Keratinocyte (primary cell): ENCODE measurements around the gene ASIC2. TPM values are rescaled to one million over a fixed set of nuclear protein-coding genes. Genes with fewer than 3 reads are reported as not detected.

Experiments used
- DNase-seq: peaks from one replicate; pipeline ENCODE4 v3.0.0-alpha.2; 2011; ENCODE audit warnings: low read depth, missing footprints, low spot score
- FAIRE-seq: peaks from 2 replicates; lab custom pipeline; 2011; peaks lifted over from hg19 to GRCh38; lab: Jason Lieb, UNC
- H2AFZ ChIP-seq: 2 replicates; pipeline ENCODE4 v1.6.0; 2012; ENCODE audit warnings: low read length, control low read depth, inconsistent platforms; ENCODE audit not compliant: control insufficient read depth
- H3K27ac ChIP-seq: 2 replicates; pipeline ENCODE4 v1.5.1; 2011; ENCODE audit warnings: low read length; ENCODE audit not compliant: control insufficient read depth, insufficient read depth
- H3K27me3 ChIP-seq: 3 replicates; pipeline ENCODE4 v1.6.0; 2011; ENCODE audit warnings: low read length; ENCODE audit not compliant: control insufficient read depth, insufficient read depth; ENCODE audit errors: extremely low read depth
- H3K36me3 ChIP-seq, 2 experiments: 2 replicates in 1 of 2; 3 replicates in 1 of 2; pipeline ENCODE4 v1.5.1; 2011; ENCODE audit warnings: low read length in 2 of 2, mild to moderate bottlenecking in 1 of 2; ENCODE audit not compliant: control insufficient read depth in 2 of 2, insufficient read depth in 2 of 2; ENCODE audit errors: extremely low read depth in 1 of 2
- H3K4me1 ChIP-seq: 3 replicates; pipeline ENCODE4 v1.5.1; 2011; ENCODE audit warnings: low read length; ENCODE audit not compliant: control insufficient read depth, insufficient read depth; ENCODE audit errors: extremely low read depth
- H3K4me2 ChIP-seq: 3 replicates; pipeline ENCODE4 v1.6.0; 2011; ENCODE audit warnings: low read depth, low read length; ENCODE audit not compliant: control insufficient read depth, insufficient read depth; ENCODE audit errors: extremely low read depth
- H3K4me3 ChIP-seq, 3 experiments: fragments of 200-600 bp in 1 of 3; sonication (generic) in 1 of 3; 2 replicates in 2 of 3; 3 replicates in 1 of 3; pipeline ENCODE4 v1.5.1; 2011 to 2016; ENCODE audit warnings: low read length in 3 of 3, mild to moderate bottlenecking in 3 of 3, control low read depth in 2 of 3, inconsistent platforms in 1 of 3, low read depth in 1 of 3, mixed read lengths in 1 of 3, mixed run types in 1 of 3, moderate library complexity in 1 of 3; ENCODE audit not compliant: control insufficient read depth in 2 of 3, insufficient read depth in 2 of 3; ENCODE audit errors: extremely low read depth in 1 of 3
- H3K79me2 ChIP-seq: 2 replicates; pipeline ENCODE4 v1.6.0; 2012; ENCODE audit warnings: low read length; ENCODE audit not compliant: control insufficient read depth, insufficient read depth
- H3K9ac ChIP-seq: 3 replicates; pipeline ENCODE4 v1.6.0; 2011; ENCODE audit warnings: low read length; ENCODE audit not compliant: control insufficient read depth, insufficient read depth; ENCODE audit errors: extremely low read depth
- H3K9me1 ChIP-seq: 3 replicates; pipeline ENCODE4 v1.6.0; 2011; ENCODE audit warnings: low read length; ENCODE audit not compliant: control insufficient read depth, insufficient read depth; ENCODE audit errors: extremely low read depth
- H3K9me3 ChIP-seq: 2 replicates; pipeline ENCODE4 v1.5.1; 2012; ENCODE audit warnings: low read depth, low read length; ENCODE audit not compliant: control insufficient read depth
- H4K20me1 ChIP-seq: 3 replicates; pipeline ENCODE4 v1.6.0; 2011; ENCODE audit warnings: low read length; ENCODE audit not compliant: control insufficient read depth, insufficient read depth; ENCODE audit errors: extremely low read depth
- EZH2 ChIP-seq: IDR thresholded peaks from one replicate; pipeline ENCODE4 v1.6.1; 2012; ENCODE audit warnings: inconsistent platforms, mild to moderate bottlenecking, low read length, moderate library complexity
- dilution Hi-C: fragments of 300-500 bp; cut with MboI; formaldehyde crosslinking; loops from one replicate; pipeline ENCODE4 v1.7.0; 2020; ENCODE audit warnings: low sequenced_read_pairs; ENCODE audit not compliant: extremely low pct_ligation_motif_present
- polyA plus RNA-seq, 5 experiments: library from polyadenylated mRNA; depleted of rRNA in 3 of 5; stranded (reverse) in 3 of 5; stranded (forward) in 1 of 5; unstranded in 1 of 5; fragments of >200 nt; gene quantifications; 1 replicate in 1 of 5; 2 replicates in 3 of 5; 3 replicates in 1 of 5; pipeline versions ENCODE4 v1.2.1 to v1.2.3, GENCODE V29; 2011 to 2012; ENCODE audit warnings: missing spikeins in 2 of 5, low read depth in 1 of 5, low replicate concordance in 1 of 5
- TF ChIP-seq, protein P1 (sequence below), 3 experiments: IDR thresholded peaks in 1 of 3; conservative IDR thresholded peaks in 1 of 3; optimal IDR thresholded peaks in 1 of 3; 2 replicates in 2 of 3; 3 replicates in 1 of 3; pipeline versions ENCODE3 to v1.5.1; 2011; ENCODE audit warnings: low read length in 3 of 3, mild to moderate bottlenecking in 3 of 3, moderate library complexity in 2 of 3, control low read depth in 1 of 3, inconsistent platforms in 1 of 3; ENCODE audit not compliant: insufficient read depth in 2 of 3; ENCODE audit errors: extremely low read depth in 1 of 3

The ASIC2 gene
- polyA plus RNA-seq, 1 donor (not counting 4 experiments of a cell fraction or from before 2014, with no cell fraction given): not detected

DNA sequence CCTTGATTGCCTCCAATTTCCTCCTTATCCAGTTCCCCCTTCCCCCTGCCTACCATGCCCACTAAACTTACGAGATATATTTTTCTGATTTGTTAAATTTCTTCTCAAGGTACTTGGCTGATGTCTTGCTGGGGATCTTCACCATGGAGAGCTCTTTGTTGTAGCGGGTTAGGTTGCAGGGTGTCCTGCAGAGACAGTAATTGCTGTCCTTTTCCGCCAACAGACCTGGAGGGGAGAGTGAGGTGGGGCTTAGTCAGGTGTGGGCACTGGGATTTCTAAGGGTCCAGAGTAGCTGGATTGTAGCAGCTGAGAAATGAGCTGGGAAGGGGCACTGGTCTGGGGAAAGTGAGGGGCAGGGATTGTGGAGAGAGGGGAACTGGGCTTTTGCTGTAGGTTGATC is 269.3 kb downstream of the ASIC2 start:
- DNase-seq: no peak
- Histone ChIP-seq H3K9me1 (no peaks in the 10 kb centered on the region), H3K4me2 (no peak overlapping the region), H3K79me2 (no peaks in the 10 kb centered on the region), H3K36me3 (no peaks in the 10 kb centered on the region), H4K20me1 (no peaks in the 10 kb centered on the region), H3K27me3 (peaks cover 18% of the 10 kb centered on the region), H3K4me3 (no peak overlapping the region), H3K4me1 (no peaks in the 10 kb centered on the region), H3K9ac (no peak overlapping the region), H3K27ac (no peak overlapping the region), H2AFZ (no peak overlapping the region), H3K9me3 (no peaks in the 10 kb centered on the region)
- no peak for FAIRE-seq
- TF ChIP-seq, protein P1, sequence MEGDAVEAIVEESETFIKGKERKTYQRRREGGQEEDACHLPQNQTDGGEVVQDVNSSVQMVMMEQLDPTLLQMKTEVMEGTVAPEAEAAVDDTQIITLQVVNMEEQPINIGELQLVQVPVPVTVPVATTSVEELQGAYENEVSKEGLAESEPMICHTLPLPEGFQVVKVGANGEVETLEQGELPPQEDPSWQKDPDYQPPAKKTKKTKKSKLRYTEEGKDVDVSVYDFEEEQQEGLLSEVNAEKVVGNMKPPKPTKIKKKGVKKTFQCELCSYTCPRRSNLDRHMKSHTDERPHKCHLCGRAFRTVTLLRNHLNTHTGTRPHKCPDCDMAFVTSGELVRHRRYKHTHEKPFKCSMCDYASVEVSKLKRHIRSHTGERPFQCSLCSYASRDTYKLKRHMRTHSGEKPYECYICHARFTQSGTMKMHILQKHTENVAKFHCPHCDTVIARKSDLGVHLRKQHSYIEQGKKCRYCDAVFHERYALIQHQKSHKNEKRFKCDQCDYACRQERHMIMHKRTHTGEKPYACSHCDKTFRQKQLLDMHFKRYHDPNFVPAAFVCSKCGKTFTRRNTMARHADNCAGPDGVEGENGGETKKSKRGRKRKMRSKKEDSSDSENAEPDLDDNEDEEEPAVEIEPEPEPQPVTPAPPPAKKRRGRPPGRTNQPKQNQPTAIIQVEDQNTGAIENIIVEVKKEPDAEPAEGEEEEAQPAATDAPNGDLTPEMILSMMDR (optimal IDR thresholded peaks at IDR 0.05 in 1 of 3, IDR thresholded peaks at IDR 0.05 in 1 of 3, conservative IDR thresholded peaks at IDR 0.05 in 1 of 3; ENCODE audit: extremely low read depth in 1 of 3, insufficient read depth in 2 of 3, low read length in 3 of 3): no peak
- no peak for TF ChIP-seq EZH2
- dilution Hi-C loops: no loop called here

DNA sequence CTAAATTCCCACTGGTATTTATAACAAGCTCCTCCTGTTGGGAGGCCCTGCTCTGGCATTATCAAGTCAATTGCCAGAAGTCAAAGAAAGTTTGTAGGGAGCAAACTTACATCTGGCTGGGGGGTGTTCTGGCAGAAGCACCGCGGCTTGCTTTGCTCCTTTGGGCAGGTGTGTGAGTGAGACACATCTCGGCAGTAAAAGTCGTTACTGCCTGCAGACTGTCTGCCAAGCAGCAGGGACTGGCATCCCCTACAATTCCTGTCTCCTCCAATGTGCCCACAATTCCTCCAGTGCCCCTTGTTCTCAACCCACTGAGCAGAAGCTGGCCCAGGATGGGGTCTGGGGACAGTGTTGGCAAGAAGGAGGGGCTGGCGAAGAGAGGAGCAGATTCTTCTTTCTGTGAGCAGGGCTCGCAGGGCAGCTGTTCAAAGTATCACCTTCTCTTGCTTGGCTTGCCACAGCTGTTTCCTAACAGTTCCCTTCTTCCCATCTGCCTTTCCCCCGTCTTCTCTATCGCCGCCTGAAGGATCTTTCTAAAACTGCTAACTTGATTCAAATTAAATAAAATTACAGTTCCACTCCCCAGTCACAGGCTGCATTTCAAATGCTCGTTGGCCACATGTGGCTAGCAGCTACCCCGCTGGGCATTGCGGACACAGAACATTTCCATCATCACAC is 271.2 kb downstream of the ASIC2 start:
- TF ChIP-seq, protein P1 (optimal IDR thresholded peaks at IDR 0.05 in 1 of 3, IDR thresholded peaks at IDR 0.05 in 1 of 3, conservative IDR thresholded peaks at IDR 0.05 in 1 of 3; ENCODE audit: extremely low read depth in 1 of 3, insufficient read depth in 2 of 3, low read length in 3 of 3): no peak
- no peak for TF ChIP-seq EZH2
- DNase-seq (no peak), FAIRE-seq (no peak)

More for the DNA sequence above, 271.2 kb downstream of the ASIC2 start:
- no peaks in the 10 kb centered on the region for H3K9me1 ChIP-seq
- no peak overlapping the region for H3K9ac ChIP-seq
- peaks cover 18% of the 10 kb centered on the region for H3K27me3 ChIP-seq
- H3K4me2 ChIP-seq: no peak overlapping the region
- no peak overlapping the region for H3K27ac ChIP-seq
- H3K79me2 ChIP-seq: no peaks in the 10 kb centered on the region
- H4K20me1 ChIP-seq: no peaks in the 10 kb centered on the region
- H3K36me3 ChIP-seq: no peaks in the 10 kb centered on the region
- no peaks in the 10 kb centered on the region for H3K9me3 ChIP-seq
- H3K4me3 ChIP-seq: no peak overlapping the region
- dilution Hi-C loops: no loop called here
- H2AFZ ChIP-seq: no peak overlapping the region
- H3K4me1 ChIP-seq: no peaks in the 10 kb centered on the region
